Frontal cortex (tissue), 4 donors: ENCODE results near the gene CCR4. TPM values are rescaled to one million over a fixed set of nuclear protein-coding genes. Genes with fewer than 3 reads are reported as not detected.
"Not testable (repeated sequence)": the region's sequence is repeated elsewhere in the genome, so short reads cannot be mapped to it uniquely, and the experiment has no call there.

Experiments used
- DNase-seq, 2 donors: peaks; one replicate each; pipeline ENCODE4 v3.0.0; 2012; ENCODE audit warnings: low spot score in 2 of 2
- FAIRE-seq: peaks from 2 replicates; lab custom pipeline; 2012; peaks lifted over from hg19 to GRCh38; lab: Jason Lieb, UNC
- total RNA-seq: library from RNA; depleted of rRNA; stranded (reverse); fragments of >200 nt; gene quantifications from one replicate; pipeline ENCODE4 v1.2.3, GENCODE V29; 2014
- donor health status: control.
- donor health status: control.
- donor health status: control.

Gene CCR4
- total RNA-seq, 1 donor from 2014 or later = under 0.01 TPM

GRCh38 chr3:32972482-32973146 lies 21.2 kb downstream of the CCR4 start:
- DNase-seq (no peak), FAIRE-seq (no peak)

DNA sequence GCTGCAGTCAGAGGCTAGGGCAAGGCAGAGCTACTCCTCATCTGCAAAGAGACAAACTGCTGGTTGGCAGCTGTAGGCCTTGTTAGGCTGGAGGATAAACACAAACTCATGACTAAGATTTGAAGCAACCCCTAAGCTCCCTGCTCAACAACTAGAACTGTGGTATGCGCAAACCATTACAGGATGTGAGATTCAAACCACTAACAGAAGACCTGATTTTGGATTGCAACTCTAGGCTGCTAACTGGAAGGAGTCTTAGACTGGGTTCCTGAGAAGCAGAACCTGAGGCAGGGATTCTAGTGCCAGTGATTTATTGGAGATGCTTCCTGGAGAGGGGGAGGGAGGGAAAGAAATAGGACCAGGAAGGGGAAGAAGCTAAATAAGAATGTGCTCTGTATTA lies 22.5 kb downstream of the CCR4 start:
- DNase-seq (no peak), FAIRE-seq (no peak)

DNA sequence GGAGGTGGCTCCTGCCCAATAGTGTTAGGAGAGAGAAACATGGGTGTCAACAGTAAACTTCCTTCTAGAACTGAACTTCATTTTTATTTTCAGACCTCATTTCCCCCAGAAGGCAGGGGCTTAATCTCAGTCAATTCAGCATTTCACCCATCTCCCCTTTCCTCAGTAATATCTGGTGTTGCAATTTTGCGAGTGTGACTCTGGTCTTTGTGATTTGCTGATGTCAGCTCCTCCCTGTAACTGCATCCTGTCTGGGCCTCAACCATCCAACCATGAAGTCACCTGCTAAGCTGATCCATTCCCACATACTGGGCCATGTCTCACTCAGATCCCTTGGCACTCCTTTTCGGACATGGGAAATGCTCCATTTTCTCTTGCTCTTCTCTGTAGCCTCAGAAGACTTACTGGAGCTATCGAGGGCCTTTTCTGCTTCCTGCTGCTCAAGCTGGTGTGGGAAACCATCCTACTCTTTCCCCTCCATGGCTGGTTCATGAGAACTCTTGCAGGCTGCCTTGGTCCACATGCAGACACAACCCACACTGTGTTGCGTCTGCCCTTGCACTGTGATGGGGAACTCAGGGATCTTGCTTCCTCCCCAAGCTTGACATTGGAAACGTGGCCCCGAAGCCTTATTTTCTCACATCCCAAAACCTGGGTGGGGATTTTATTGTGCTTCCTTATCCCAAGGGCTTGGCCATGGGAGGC lies 24.6 kb downstream of the CCR4 start:
- DNase-seq (no peak), FAIRE-seq (no peak)

- DNase-seq (no peak), FAIRE-seq (no peak)
Measured at GRCh38 chr3:32977861-32978260, 26.4 kb downstream of the CCR4 start.

DNA sequence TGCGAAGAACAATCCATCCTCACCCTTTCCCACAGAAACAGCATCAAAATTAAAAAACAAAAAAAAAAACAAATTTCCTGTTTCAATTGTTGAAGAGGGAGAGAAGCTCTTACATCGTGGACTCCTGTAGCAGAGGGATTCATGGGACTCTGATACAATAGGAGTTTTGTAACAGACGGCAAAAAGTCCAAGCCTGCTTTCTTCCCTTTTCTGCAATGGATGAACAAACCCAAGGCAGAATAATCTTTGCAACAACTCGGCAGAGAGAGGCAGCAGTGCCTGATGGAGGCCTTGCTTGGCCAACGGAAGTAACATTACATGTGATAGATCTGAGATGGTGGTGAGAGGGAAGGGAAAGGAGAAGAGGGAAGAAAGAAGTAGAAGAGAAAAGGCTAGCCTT lies 26.9 kb downstream of the CCR4 start:
- FAIRE-seq = no peak
- DNase-seq = no peak

- DNase-seq (no peak), FAIRE-seq (no peak)
Measured at GRCh38 chr3:32983124-32983523, 31.7 kb downstream of the CCR4 start.

DNA sequence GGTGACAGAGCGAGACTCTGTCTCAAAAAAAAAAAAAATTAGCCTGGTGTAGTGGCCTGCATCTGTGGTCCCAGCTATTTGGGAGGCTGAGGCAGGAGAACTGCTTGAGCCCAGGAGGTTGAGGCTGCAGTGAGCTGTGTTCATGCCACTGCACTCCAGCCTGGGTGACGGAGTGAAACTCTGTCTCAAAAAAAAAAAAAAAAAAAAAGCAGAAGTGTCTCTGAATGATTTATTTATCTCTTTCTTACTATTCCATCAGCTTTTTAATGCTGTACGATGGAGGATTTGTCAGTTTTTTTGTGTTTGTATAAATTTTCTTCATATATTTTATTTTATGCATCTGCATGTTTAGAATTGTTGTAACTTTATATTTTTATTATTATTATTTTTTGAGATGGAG lies 33.5 kb downstream of the CCR4 start:
- FAIRE-seq, DNase-seq: not testable (repeated sequence)

GRCh38 chr3:32989171-32989570 lies 37.7 kb downstream of the CCR4 start:
- FAIRE-seq (no peak), DNase-seq (no peak)

DNA sequence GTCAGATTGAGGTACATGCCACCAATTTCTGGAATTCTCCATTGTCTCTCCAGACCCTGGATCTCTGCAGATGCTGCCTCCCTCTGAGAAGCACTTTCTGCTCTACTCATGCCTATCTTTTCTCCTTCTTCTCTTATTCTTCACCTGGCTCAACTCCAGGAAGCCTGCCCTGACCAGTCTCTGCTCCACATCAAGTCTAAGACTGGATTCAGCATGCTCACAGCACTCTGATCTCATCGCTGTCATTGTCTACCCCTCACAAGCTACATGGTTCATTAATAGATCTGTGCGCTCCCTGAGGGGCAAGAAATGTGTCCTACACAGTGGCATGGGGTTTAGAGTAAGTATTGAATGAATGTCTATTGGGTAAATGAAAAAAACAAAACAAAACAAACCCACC lies 38.7 kb downstream of the CCR4 start:
- DNase-seq (no peak), FAIRE-seq (no peak)

DNA sequence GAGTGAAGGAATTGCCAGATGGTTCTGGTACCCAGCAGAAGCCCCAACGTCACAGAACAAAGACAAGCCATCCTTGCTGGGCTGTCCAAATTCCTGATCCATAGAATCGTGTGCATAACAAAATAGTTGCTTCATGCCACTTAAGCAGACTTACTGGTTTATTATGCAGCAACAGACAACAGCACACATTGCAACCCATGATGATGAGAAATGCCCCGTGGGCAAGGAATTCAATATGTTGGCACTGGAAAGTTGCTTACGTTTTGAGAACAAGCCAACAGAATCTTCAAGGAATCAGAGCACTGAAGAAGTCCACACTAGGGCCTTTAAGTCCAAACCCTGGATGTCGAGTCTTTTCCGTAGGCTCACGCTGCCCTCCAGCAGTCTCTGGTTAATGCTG lies 40.3 kb downstream of the CCR4 start:
- DNase-seq (no peak), FAIRE-seq (no peak)

- no peak for FAIRE-seq
- no peak for DNase-seq
Measured at GRCh38 chr3:32992310-32992686, 40.9 kb downstream of the CCR4 start.

GRCh38 chr3:32994045-32994444 lies 42.6 kb downstream of the CCR4 start:
- no peak for FAIRE-seq

DNA sequence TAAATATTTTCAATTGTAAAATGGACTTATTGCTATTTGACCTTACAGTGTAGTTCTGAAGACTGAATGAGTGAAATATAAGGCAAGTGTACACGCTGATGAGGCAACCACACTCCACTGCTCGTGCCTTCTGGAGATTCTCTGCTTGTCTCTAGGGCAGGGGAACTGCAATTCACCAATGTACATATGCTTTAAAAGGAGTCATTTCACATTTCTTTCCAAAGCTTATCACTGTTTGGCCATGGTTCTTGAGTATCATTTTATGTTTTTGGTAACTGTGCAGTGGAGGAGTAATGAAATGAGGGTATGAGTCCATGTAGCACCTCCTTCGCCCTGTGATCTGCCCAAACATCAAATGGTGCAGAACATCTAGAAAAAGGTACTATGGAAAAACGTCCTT lies 43.7 kb downstream of the CCR4 start:
- FAIRE-seq = no peak

More at GRCh38 chr3:32994045-32994444, 42.6 kb downstream of the CCR4 start:
- DNase-seq = no peak

GRCh38 chr3:32996048-32996754 lies 44.8 kb downstream of the CCR4 start:
- no peak for FAIRE-seq
- no peak for DNase-seq

More for the DNA sequence above, 43.7 kb downstream of the CCR4 start:
- no peak for DNase-seq

DNA sequence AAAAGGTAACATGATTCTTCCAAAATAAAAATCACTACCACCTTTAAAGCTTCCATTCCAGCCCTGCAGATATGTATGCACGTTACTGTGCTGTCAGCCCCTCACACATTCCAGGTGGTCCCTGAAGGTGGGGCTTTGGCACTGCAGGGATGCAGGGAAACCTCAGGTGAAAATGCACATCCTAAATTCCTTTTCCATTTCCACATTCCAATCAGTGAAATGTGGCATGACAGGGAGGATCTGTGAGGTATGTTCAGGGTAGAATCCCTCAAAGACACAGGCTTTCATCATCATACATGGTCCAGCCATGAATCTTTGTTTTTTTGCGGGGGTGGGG lies 45.3 kb downstream of the CCR4 start:
- DNase-seq (no peak), FAIRE-seq (no peak)

DNA sequence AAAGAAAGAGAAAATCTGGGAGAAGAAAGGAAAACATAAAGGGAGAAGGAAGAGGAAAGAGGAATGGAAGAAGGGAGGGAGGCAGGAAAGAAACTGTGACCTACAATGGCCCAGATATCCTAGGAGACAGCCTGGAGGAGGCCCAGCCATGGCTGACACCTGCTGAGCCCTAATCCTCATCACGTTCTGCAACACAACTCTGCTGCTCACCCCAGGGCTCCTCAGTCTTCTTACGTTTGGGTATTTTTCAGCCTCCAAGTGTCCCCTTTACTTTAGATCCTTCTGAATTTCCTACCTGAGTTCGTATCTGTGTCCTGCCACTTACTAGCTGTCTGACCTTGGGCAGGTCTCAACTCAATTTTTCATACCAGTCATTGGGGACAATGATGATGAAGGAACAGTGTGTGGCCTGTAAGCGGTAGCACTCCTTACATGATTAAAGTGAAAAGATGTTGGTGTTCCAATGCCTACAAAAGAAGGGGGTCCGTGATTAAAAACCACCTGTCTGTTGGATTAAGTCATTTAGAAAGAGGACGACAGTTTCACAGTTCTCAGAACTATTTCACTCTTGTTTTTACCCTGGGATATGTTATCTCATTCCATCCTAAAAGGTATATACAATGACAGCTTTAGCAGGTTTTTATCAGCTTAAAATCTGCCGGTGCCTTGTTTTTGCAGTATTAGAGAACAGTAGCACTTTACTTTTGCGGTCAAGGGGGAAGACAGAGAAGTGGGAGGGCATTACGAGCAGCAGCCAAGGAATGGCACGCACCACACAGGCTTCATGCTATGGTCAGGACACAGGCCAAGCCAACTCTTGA lies 47.4 kb downstream of the CCR4 start:
- DNase-seq (no peak), FAIRE-seq (no peak)

DNA sequence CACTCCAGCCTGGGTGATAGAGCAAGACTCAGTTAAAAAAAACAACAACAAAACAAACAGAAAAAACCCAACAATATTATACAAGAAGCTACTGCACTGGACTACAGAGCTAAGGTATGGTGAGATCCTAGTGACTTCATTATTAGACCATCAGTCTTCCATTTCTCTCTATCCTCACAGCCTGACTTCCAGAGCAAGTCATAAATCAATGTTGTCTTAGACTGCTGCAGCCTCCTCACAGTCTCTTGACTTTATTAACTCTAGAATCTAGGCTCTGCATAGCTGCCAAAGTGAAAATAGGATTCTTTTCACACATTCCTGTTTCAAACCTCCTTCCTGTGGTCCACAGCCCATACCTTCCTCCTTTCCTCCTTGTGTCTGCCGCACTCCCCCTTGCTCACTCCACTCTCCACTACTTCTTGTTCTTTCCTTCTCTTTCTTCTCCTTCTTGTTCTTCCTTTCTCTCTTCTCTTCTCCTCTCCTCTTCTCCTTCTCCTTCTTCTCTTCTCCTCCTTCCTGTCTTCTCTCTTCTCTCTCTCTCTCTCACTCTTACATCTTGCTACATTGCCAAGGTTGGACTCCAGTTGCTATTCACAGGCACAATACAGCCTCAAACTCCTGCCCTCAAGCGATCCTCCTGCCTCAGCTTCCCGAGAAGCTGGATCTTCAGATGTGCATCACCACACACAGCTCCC lies 49.4 kb downstream of the CCR4 start:
- DNase-seq (no peak), FAIRE-seq (no peak)

DNA sequence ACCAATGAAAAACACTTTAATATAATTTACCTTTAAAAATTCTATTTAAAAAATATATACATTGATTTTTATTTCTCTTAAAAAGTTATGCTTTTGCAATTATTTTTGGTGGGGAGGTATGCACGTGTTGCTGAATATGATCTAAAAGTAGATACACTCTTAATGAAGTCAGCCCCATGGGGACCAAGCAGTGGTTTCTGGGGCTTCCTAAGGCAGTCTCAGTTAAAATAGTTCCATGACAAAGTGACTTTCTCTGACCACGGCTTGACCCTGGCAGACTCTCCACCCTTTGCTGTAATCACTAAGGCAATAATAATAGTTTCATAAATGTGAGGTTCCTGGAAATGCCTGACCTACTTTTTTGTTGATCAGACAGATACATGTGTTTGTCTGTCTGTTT lies 50.4 kb downstream of the CCR4 start:
- FAIRE-seq (no peak), DNase-seq (no peak)

- no peak for FAIRE-seq
- no peak for DNase-seq
Measured at GRCh38 chr3:33003308-33003707, 51.9 kb downstream of the CCR4 start.

- FAIRE-seq = no peak
- no peak for DNase-seq
Measured at GRCh38 chr3:33004205-33004604, 52.8 kb downstream of the CCR4 start.
